ENCODE measurements around the gene ANXA7.

- TF ChIP-seq ELK1 (IDR thresholded peaks at IDR 0.05; ENCODE audit: low read depth, low read length) (no peak), PRDM15 (CRISPR knock-in tag; IDR thresholded peaks at IDR 0.05) (no peak), ZNF274 (IDR thresholded peaks at IDR 0.05; ENCODE audit: insufficient read depth, insufficient read length) (no peak), SREBF1 (IDR thresholded peaks at IDR 0.05; ENCODE audit: low read length) (no peak), BACH1 (IDR thresholded peaks at IDR 0.05; ENCODE audit: borderline replicate concordance) (no peak), PBX3 (IDR thresholded peaks at IDR 0.05; ENCODE audit: insufficient replicate concordance, low read depth, low read length) (no peak), POLR2A (IDR thresholded peaks at IDR 0.05; ENCODE audit: low read depth, low read length) (no peak), CHD2 (IDR thresholded peaks at IDR 0.05; ENCODE audit: borderline replicate concordance, low read depth, low read length) (no peak), CTCF (IDR thresholded peaks at IDR 0.05 in 2 of 3, conservative IDR thresholded peaks at IDR 0.05 in 1 of 3; ENCODE audit: control insufficient read depth in 2 of 3, extremely low read depth in 1 of 3, insufficient read depth in 1 of 3, low read depth in 3 of 3, low read length in 3 of 3) (peak in 2 of 3 experiments; percentile 6 to 20; a peak in 1 of 6 replicates), RFX5 (IDR thresholded peaks at IDR 0.05; ENCODE audit: low read depth, low read length) (no peak), ATF3 (IDR thresholded peaks at IDR 0.05; ENCODE audit: borderline replicate concordance, extremely low read depth, low read depth, low read length) (no peak)
Measured at GRCh38 chr10:73398024-73398423, 15.8 kb downstream of the ANXA7 start.
